ENCODE measurements around the gene SDK2.

SDK2 gene

DNA sequence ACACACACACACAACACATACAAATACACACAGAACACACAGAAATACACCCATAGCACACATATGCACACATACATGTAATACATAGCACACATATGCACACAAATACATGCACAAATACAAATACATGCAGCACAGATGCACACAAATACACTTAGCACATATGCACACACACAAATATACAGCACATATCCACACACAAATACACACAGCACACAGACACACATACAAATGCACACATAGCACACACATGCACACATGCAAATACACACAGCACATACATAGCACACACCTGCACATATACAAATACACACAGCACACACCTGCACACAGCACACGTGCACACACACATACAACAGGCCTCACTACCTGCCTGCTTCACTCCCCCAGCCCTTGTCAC, 49.6 kb downstream of the SDK2 start:
- no peak overlapping the region for H3K4me2 ChIP-seq (ENCODE audit: low read depth, low read length)
- H3K9ac ChIP-seq (ENCODE audit: low read length), result no peak overlapping the region
- DNase-seq, result no peak
- no peaks in the 10 kb centered on the region for H3K36me3 ChIP-seq (replicated peaks; ENCODE audit: insufficient read depth, low read length)
- no peaks in the 10 kb centered on the region for H3K9me2 ChIP-seq (replicated peaks; ENCODE audit: insufficient read depth, low read length)
- H2AFZ ChIP-seq (ENCODE audit: low read length), result no peak overlapping the region
- H3K4me3 ChIP-seq (ENCODE audit: low read length), result no peak overlapping the region
- no peak overlapping the region for H3K27ac ChIP-seq (ENCODE audit: low read length)
- H3K27me3 ChIP-seq (replicated peaks; ENCODE audit: insufficient read depth, low read length), result peaks cover 37% of the 10 kb centered on the region
- no peaks in the 10 kb centered on the region for H3K79me2 ChIP-seq (ENCODE audit: low read length)
- peaks cover 4% of the 10 kb centered on the region; the same call in 1 of the 2 replicates for H3K4me1 ChIP-seq (ENCODE audit: low read length)
- H3F3A ChIP-seq (ENCODE audit: insufficient read depth, low read length), result no peaks in the 10 kb centered on the region
- H4K20me1 ChIP-seq (ENCODE audit: insufficient read depth, low read length), result no peaks in the 10 kb centered on the region
- no peaks in the 10 kb centered on the region for H3K9me3 ChIP-seq (replicated peaks; ENCODE audit: insufficient read depth, low read length)
- TF ChIP-seq EZH2phosphoT487 (IDR thresholded peaks at IDR 0.05; ENCODE audit: low read length) (no peak), EZH2 (optimal IDR thresholded peaks at IDR 0.05; ENCODE audit: low read depth, low read length) (no peak), CTCF (IDR thresholded peaks at IDR 0.05; ENCODE audit: low read length) (no peak)

DNA sequence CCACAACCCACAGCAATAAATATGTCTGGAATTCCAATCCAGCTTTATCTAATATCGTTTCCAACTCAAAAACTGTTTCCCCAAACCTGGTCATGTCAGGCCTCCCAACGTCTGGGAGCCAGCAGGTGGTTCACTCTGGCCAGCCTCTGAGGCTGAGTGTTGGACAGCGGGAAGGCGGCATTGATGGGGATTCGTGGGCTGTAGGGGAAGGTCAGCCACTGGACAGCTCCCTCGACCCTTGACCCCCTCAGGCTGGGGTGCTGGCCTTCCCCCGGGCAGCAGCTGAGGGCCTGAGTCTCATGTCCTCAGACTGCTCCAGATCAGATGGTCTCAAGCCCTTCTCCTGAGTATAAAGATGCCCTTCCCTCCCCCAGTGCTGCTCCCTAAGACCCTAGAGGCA, 50.2 kb downstream of the SDK2 start:
- Histone ChIP-seq H2AFZ (ENCODE audit: low read length) (no peak overlapping the region), H3K4me1 (ENCODE audit: low read length) (peaks cover 4% of the 10 kb centered on the region; the same call in 1 of the 2 replicates), H4K20me1 (ENCODE audit: insufficient read depth, low read length) (no peaks in the 10 kb centered on the region), H3K4me3 (ENCODE audit: low read length) (no peak overlapping the region), H3F3A (ENCODE audit: insufficient read depth, low read length) (no peaks in the 10 kb centered on the region), H3K9ac (ENCODE audit: low read length) (no peak overlapping the region), H3K9me2 (replicated peaks; ENCODE audit: insufficient read depth, low read length) (no peaks in the 10 kb centered on the region), H3K9me3 (replicated peaks; ENCODE audit: insufficient read depth, low read length) (no peaks in the 10 kb centered on the region), H3K27me3 (replicated peaks; ENCODE audit: insufficient read depth, low read length) (peaks cover 35% of the 10 kb centered on the region), H3K79me2 (ENCODE audit: low read length) (no peaks in the 10 kb centered on the region), H3K27ac (ENCODE audit: low read length) (no peak overlapping the region), H3K36me3 (replicated peaks; ENCODE audit: insufficient read depth, low read length) (no peaks in the 10 kb centered on the region), H3K4me2 (ENCODE audit: low read depth, low read length) (no peak overlapping the region)
- DNase-seq, result no peak
- TF ChIP-seq CTCF (IDR thresholded peaks at IDR 0.05; ENCODE audit: low read length), result no peak
- no peak for TF ChIP-seq EZH2phosphoT487 (IDR thresholded peaks at IDR 0.05; ENCODE audit: low read length)
- no peak for TF ChIP-seq EZH2 (optimal IDR thresholded peaks at IDR 0.05; ENCODE audit: low read depth, low read length)

GRCh38 chr17:73593249-73593965, 50.8 kb downstream of the SDK2 start:
- Histone ChIP-seq H3K4me2 (ENCODE audit: low read depth, low read length) (no peak overlapping the region), H3K9ac (ENCODE audit: low read length) (no peak overlapping the region), H3K36me3 (replicated peaks; ENCODE audit: insufficient read depth, low read length) (no peaks in the 10 kb centered on the region), H3F3A (ENCODE audit: insufficient read depth, low read length) (no peaks in the 10 kb centered on the region), H3K4me1 (ENCODE audit: low read length) (peaks cover 4% of the 10 kb centered on the region; the same call in 1 of the 2 replicates), H3K27me3 (replicated peaks; ENCODE audit: insufficient read depth, low read length) (peaks cover 33% of the 10 kb centered on the region), H2AFZ (ENCODE audit: low read length) (no peak overlapping the region), H3K9me2 (replicated peaks; ENCODE audit: insufficient read depth, low read length) (no peaks in the 10 kb centered on the region), H3K4me3 (ENCODE audit: low read length) (no peak overlapping the region), H3K79me2 (ENCODE audit: low read length) (no peaks in the 10 kb centered on the region), H4K20me1 (ENCODE audit: insufficient read depth, low read length) (no peaks in the 10 kb centered on the region), H3K27ac (ENCODE audit: low read length) (no peak overlapping the region), H3K9me3 (replicated peaks; ENCODE audit: insufficient read depth, low read length) (no peaks in the 10 kb centered on the region)
- no peak for TF ChIP-seq CTCF (IDR thresholded peaks at IDR 0.05; ENCODE audit: low read length)
- no peak for TF ChIP-seq EZH2 (optimal IDR thresholded peaks at IDR 0.05; ENCODE audit: low read depth, low read length)
- no peak for TF ChIP-seq EZH2phosphoT487 (IDR thresholded peaks at IDR 0.05; ENCODE audit: low read length)
- DNase-seq, result no peak

Data from MM.1S (cell line).